NCI-H1436 (cell line): ENCODE measurements around the gene HARBI1.
"Not testable (repeated sequence)": the region's sequence is repeated elsewhere in the genome, so short reads cannot be mapped to it uniquely, and the experiment has no call there.

Experiments used
- DNase-seq: peaks from one replicate; lab custom pipeline; 2025; lab: John Stamatoyannopoulos, UW

The HARBI1 gene

GRCh38 chr11:46597155-46597554 is 19.9 kb downstream of the HARBI1 start:
- no peak for DNase-seq

GRCh38 chr11:46594785-46595184 is 22.2 kb downstream of the HARBI1 start:
- DNase-seq: no peak

- DNase-seq: no peak
Observed at GRCh38 chr11:46594374-46594700, 22.7 kb downstream of the HARBI1 start.

- peak; percentile 75 for DNase-seq
Observed at GRCh38 chr11:46593550-46594373, 23.3 kb downstream of the HARBI1 start, which contains the start of gene AMBRA1. Gene AMBRA1, minus strand, starts transcription at chr11:46594023. Its CDS starts 45,643 bp downstream, at chr11:46548380.

- DNase-seq: no peak
Observed at GRCh38 chr11:46590740-46591605, 26.1 kb downstream of the HARBI1 start.

GRCh38 chr11:46588915-46589314 is 28.1 kb downstream of the HARBI1 start:
- no peak for DNase-seq

- no peak for DNase-seq
Observed at GRCh38 chr11:46588131-46588530, 28.9 kb downstream of the HARBI1 start.

- not testable (repeated sequence) for DNase-seq
Observed at GRCh38 chr11:46583513-46583912, 33.5 kb downstream of the HARBI1 start.

- no peak for DNase-seq
Observed at GRCh38 chr11:46582588-46582987, 34.4 kb downstream of the HARBI1 start.

- no peak for DNase-seq
Observed at GRCh38 chr11:46577058-46577457, 40.0 kb downstream of the HARBI1 start.

- DNase-seq: no peak
Observed at GRCh38 chr11:46574656-46575055, 42.4 kb downstream of the HARBI1 start.

GRCh38 chr11:46570790-46571398 is 46.1 kb downstream of the HARBI1 start:
- no peak for DNase-seq

- DNase-seq: no peak
Observed at GRCh38 chr11:46565232-46565840, 51.7 kb downstream of the HARBI1 start.

- DNase-seq: no peak
Observed at GRCh38 chr11:46564459-46564858, 52.6 kb downstream of the HARBI1 start.

- no peak for DNase-seq
Observed at GRCh38 chr11:46562527-46562926, 54.5 kb downstream of the HARBI1 start.

- peak; percentile 35 for DNase-seq
Observed at GRCh38 chr11:46560300-46560991, 56.6 kb downstream of the HARBI1 start.

- no peak for DNase-seq
Observed at GRCh38 chr11:46559815-46560214, 57.2 kb downstream of the HARBI1 start.

GRCh38 chr11:46557684-46558151 is 59.3 kb downstream of the HARBI1 start:
- DNase-seq: no peak

GRCh38 chr11:46555267-46556054 is 61.6 kb downstream of the HARBI1 start:
- no peak for DNase-seq
